ENCODE data around the gene PPFIBP1. TPM values are rescaled to one million over a fixed set of nuclear protein-coding genes. Genes with fewer than 3 reads are reported as not detected.

The PPFIBP1 gene
- total and polyA plus RNA-seq, 7 donors, result 5.9 to 63.1 (median 28.3) TPM

DNA sequence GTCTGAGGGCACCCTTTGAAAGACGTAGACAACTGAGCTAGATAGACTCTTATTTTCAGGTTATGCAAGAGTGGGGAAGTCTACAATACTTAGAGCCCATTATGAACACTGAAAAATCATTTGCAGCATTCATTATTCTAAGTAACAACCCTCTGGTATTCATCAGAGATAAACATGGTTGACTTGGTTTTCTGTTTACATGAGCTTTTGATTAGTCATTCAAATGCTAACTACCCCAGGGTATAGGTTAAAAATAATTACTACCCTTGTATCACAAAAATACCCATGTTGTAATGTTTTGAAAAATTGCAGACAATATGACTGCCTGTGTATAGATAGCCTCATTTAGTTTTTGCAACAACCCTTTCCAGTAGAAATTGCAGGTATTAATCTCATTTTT is 78.5 kb downstream of the PPFIBP1 start:
- intact Hi-C loops (cut with DNase I), result no loop called here

GRCh38 chr12:27604431-27604830 is 80.4 kb downstream of the PPFIBP1 start:
- H3K4me1 ChIP-seq, result no peaks in the 10 kb centered on the region
- 58 to 91% (median 75%) methylated on average over 3 of the region's 3 CpGs for WGBS, 3 donors

More for the DNA sequence above, 78.5 kb downstream of the PPFIBP1 start:
- H3K36me3 ChIP-seq (ENCODE audit: insufficient read depth in 1 of 2, low read depth in 1 of 2), result no peaks in the 10 kb centered on the region
- no peak overlapping the region for H3K4me3 ChIP-seq
- DNase-seq, result no peak
- ATAC-seq, result no peak
- no peak overlapping the region for H3K27ac ChIP-seq
- no peaks in the 10 kb centered on the region for H3K9me3 ChIP-seq
- no peak for TF ChIP-seq CTCF (IDR thresholded peaks at IDR 0.05)
- 87 to 95% (median 89%) methylated on average over 1 of the region's 1 CpG for WGBS, 3 donors
- no peaks in the 10 kb centered on the region for H3K27me3 ChIP-seq (ENCODE audit: insufficient read depth in 3 of 3, low read length in 2 of 3)
- no peaks in the 10 kb centered on the region for H3K4me1 ChIP-seq

DNA sequence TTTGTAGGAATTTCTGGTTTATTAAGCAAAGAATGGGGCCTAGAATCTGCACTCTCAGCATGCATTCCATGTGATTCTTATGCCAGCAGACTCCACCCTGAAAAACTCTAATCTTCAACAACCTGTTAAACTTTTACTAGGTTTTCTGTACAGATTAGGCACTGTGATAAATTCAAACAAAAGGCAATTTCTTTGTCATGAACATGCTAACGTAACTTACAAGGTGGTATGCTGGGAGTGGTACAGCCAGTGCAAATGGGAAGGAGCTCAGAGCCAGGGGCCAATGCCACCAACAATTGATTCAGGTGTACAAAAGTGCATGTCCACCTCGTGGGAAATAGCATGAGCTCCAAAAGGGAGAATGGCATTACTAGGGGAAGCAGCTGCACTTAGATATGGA is 83.0 kb downstream of the PPFIBP1 start:
- DNase-seq (no peak), ATAC-seq (no peak)
- intact Hi-C loops (cut with DNase I), result no loop called here
- TF ChIP-seq CTCF (IDR thresholded peaks at IDR 0.05), result no peak
- Histone ChIP-seq H3K27ac (no peak overlapping the region), H3K36me3 (ENCODE audit: insufficient read depth in 1 of 2, low read depth in 1 of 2) (no peaks in the 10 kb centered on the region), H3K9me3 (no peaks in the 10 kb centered on the region), H3K4me3 (no peak overlapping the region), H3K4me1 (peaks cover 6% of the 10 kb centered on the region), H3K27me3 (ENCODE audit: insufficient read depth in 3 of 3, low read length in 2 of 3) (no peaks in the 10 kb centered on the region)
- WGBS, 3 donors, result 14 to 58% (median 21%) methylated on average over 2 of the region's 2 CpGs

More at GRCh38 chr12:27604431-27604830, 80.4 kb downstream of the PPFIBP1 start:
- intact Hi-C loops (cut with DNase I), result no loop called here
- H3K27me3 ChIP-seq (ENCODE audit: insufficient read depth in 3 of 3, low read length in 2 of 3), result no peaks in the 10 kb centered on the region
- DNase-seq, result no peak
- H3K4me3 ChIP-seq, result no peak overlapping the region
- no peaks in the 10 kb centered on the region for H3K36me3 ChIP-seq (ENCODE audit: insufficient read depth in 1 of 2, low read depth in 1 of 2)
- H3K27ac ChIP-seq, result no peak overlapping the region
- no peak for TF ChIP-seq CTCF (IDR thresholded peaks at IDR 0.05)
- H3K9me3 ChIP-seq, result no peaks in the 10 kb centered on the region
- peak in 2 of 4 donors; percentile 49 to 54 for ATAC-seq

DNA sequence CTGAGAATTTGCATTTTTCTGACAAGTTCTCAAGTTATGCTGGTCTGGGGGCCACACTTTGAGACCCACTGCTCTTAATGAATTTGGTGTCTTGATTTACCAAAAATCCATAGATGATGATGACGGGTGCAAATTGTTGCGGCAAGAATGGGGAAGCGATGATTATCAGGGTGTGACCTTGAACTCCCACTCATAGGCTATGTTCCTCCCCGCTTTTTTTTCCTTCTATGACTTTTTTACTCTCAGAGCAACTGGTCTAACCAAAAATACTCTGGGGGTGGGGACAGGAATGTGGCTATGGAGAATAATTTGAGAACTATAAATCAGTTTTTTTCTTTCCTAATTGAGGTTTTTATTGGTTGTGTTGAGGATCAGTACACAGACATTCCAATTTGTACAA is 83.6 kb downstream of the PPFIBP1 start:
- intact Hi-C loops (cut with DNase I), result no loop called here
- Histone ChIP-seq H3K27me3 (ENCODE audit: insufficient read depth in 3 of 3, low read length in 2 of 3) (no peaks in the 10 kb centered on the region), H3K27ac (no peak overlapping the region), H3K9me3 (no peaks in the 10 kb centered on the region), H3K4me1 (peaks cover 6% of the 10 kb centered on the region), H3K36me3 (ENCODE audit: insufficient read depth in 1 of 2, low read depth in 1 of 2) (no peaks in the 10 kb centered on the region), H3K4me3 (no peak overlapping the region)
- 79 to 86% (median 81%) methylated on average over 4 of the region's 4 CpGs for WGBS, 3 donors
- DNase-seq, result no peak
- TF ChIP-seq CTCF (IDR thresholded peaks at IDR 0.05), result no peak
- ATAC-seq, result no peak

- Histone ChIP-seq H3K4me1 (peaks cover 6% of the 10 kb centered on the region), H3K27ac (no peak overlapping the region), H3K9me3 (no peaks in the 10 kb centered on the region), H3K4me3 (no peak overlapping the region), H3K36me3 (ENCODE audit: insufficient read depth in 1 of 2, low read depth in 1 of 2) (no peaks in the 10 kb centered on the region), H3K27me3 (ENCODE audit: insufficient read depth in 3 of 3, low read length in 2 of 3) (no peaks in the 10 kb centered on the region)
- 64 to 82% (median 69%) methylated on average over 8 of the region's 8 CpGs for WGBS, 3 donors
- no peak for DNase-seq
- no peak for ATAC-seq
- intact Hi-C loops (cut with DNase I), result no loop called here
- TF ChIP-seq CTCF (IDR thresholded peaks at IDR 0.05), result no peak
Measured at GRCh38 chr12:27608890-27609289, 84.9 kb downstream of the PPFIBP1 start.

All from psoas muscle (tissue), 8 donors.